IPS-20b (cell line): ENCODE results near the gene ORM2.
A peak's percentile ranks its signal among the peaks of the same experiment; 100 is the strongest.

Source experiments
- H3K27ac ChIP-seq: one replicate; pipeline ENCODE4 v1.5.1; 2013; ENCODE audit warnings: low read length
- H3K27me3 ChIP-seq: 2 replicates; pipeline ENCODE4 v1.6.1; 2013; ENCODE audit warnings: mild to moderate bottlenecking, low read length, inconsistent platforms; ENCODE audit not compliant: insufficient read depth
- H3K36me3 ChIP-seq: 2 replicates; pipeline ENCODE4 v1.6.1; 2013; ENCODE audit warnings: low read depth, mild to moderate bottlenecking, inconsistent platforms, low read length, moderate library complexity; ENCODE audit not compliant: insufficient read depth
- H3K4me1 ChIP-seq: 2 replicates; pipeline ENCODE4 v1.6.1; 2013; ENCODE audit warnings: mild to moderate bottlenecking, control low read depth, inconsistent platforms, low read length, moderate library complexity; ENCODE audit not compliant: insufficient read depth
- H3K4me3 ChIP-seq: 2 replicates; pipeline ENCODE4 v1.5.1; 2013; ENCODE audit warnings: mild to moderate bottlenecking, low read length, inconsistent platforms
- H3K9ac ChIP-seq: 2 replicates; pipeline ENCODE4 v1.6.1; 2013; ENCODE audit warnings: low read depth, mild to moderate bottlenecking, inconsistent platforms, low read length, moderate library complexity
- H3K9me3 ChIP-seq: 2 replicates; pipeline ENCODE4 v1.6.1; 2013; ENCODE audit warnings: mild to moderate bottlenecking, low read depth, low read length, inconsistent platforms; ENCODE audit not compliant: insufficient read depth

ORM2 gene

DNA sequence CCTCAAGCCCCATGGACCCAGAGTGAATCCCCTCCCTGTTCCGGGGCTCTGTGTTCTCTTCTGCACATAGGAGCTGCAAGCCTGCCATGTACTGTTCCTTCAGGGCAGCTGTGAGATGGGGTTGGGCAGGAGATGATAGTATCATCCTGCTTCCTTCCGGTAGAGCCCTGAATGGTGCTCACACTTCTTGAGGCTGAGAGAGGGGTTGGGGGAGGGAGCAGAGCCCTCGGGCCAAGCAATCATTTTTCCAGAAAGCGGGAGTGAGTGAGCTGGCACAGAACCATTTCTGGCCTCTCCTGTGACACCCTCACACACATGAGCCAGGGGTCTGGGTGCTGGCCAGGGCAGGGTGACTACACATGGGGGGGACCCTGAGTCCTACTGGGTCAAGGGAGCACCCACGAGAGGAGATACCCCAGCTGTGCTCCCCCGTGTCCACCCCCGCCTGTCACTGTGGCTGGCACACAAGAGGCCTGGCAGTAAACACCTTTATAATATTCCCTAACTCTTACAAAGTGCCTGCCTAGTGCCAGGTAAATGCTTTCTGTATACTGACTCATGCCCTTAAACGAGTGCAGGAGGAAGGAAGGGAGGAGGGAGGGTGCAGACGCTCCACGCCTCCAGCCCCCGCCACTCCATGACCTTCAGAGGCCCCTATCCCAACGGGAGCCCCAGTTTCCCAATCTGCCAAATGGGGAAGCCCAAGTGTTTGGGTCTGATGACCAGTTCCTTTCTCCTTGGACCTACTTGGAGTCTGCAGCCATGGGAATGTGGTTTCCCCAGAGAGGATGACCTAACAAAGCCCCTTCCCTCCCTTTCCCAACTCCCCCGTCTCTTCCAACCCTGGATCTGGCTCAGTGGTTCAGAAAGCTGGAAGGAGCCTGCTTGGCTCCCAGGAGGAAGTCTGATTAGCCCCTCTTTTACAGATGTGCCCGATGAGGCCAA, 42.6 kb downstream of the ORM2 start:
- Histone ChIP-seq H3K9me3 (no peaks in the 10 kb centered on the region), H3K36me3 (peaks cover 29% of the 10 kb centered on the region), H3K27ac (peak overlapping the region; percentile 81), H3K4me3 (no peak overlapping the region), H3K27me3 (no peaks in the 10 kb centered on the region), H3K9ac (no peak overlapping the region), H3K4me1 (peaks cover 39% of the 10 kb centered on the region)

GRCh38 chr9:114372921-114373448, 43.3 kb downstream of the ORM2 start:
- peaks cover 39% of the 10 kb centered on the region for H3K4me1 ChIP-seq
- peaks cover 25% of the 10 kb centered on the region for H3K36me3 ChIP-seq
- H3K9me3 ChIP-seq: no peaks in the 10 kb centered on the region
- no peak overlapping the region for H3K4me3 ChIP-seq
- H3K9ac ChIP-seq: no peak overlapping the region
- H3K27ac ChIP-seq: no peak overlapping the region
- H3K27me3 ChIP-seq: no peaks in the 10 kb centered on the region

DNA sequence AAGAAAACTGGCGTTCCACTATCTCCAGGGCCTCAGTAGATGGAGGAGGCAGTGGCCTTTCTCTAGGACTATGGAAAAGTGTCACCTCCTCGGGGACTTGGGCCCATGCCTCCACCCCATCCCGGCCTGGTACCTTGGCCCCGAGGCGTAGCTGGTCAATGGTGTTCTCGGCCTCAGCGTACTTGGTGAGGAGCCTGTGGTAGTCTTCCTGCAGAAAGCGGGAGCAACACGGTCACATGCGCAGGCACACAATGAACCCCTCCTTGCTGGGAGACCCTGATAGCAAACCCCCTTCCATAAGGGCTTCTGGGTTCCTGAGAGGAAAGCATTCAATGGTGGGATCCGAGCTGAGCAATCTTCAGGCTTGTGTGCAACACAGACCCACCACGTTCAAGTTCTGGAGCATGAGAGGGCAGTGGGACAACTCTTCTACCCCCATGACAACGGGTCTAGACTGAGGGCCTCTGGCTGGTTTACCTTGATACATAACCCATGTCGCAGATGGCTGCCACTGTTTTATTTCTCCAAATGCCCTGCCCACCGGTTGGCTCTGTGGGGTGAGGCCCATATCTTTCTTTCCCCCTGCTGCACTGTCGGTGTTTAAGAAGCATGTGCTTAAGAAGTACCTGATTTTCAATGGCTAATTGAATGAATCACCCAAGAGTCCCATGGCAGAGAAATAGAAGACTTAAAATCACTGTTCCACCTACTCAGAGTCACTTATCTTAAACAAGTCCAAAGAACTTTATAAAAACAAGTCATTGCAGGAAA, 44.5 kb downstream of the ORM2 start:
- Histone ChIP-seq H3K9ac (no peak overlapping the region), H3K4me3 (no peak overlapping the region), H3K9me3 (no peaks in the 10 kb centered on the region), H3K27ac (no peak overlapping the region), H3K27me3 (no peaks in the 10 kb centered on the region), H3K36me3 (peaks cover 28% of the 10 kb centered on the region), H3K4me1 (peaks cover 37% of the 10 kb centered on the region)

- Histone ChIP-seq H3K9me3 (no peaks in the 10 kb centered on the region), H3K4me3 (no peak overlapping the region), H3K27me3 (no peaks in the 10 kb centered on the region), H3K9ac (no peak overlapping the region), H3K27ac (no peak overlapping the region), H3K4me1 (peaks cover 29% of the 10 kb centered on the region), H3K36me3 (peaks cover 36% of the 10 kb centered on the region)
These were observed 45.3 kb downstream of the ORM2 start for GRCh38 chr9:114374936-114375335.

DNA sequence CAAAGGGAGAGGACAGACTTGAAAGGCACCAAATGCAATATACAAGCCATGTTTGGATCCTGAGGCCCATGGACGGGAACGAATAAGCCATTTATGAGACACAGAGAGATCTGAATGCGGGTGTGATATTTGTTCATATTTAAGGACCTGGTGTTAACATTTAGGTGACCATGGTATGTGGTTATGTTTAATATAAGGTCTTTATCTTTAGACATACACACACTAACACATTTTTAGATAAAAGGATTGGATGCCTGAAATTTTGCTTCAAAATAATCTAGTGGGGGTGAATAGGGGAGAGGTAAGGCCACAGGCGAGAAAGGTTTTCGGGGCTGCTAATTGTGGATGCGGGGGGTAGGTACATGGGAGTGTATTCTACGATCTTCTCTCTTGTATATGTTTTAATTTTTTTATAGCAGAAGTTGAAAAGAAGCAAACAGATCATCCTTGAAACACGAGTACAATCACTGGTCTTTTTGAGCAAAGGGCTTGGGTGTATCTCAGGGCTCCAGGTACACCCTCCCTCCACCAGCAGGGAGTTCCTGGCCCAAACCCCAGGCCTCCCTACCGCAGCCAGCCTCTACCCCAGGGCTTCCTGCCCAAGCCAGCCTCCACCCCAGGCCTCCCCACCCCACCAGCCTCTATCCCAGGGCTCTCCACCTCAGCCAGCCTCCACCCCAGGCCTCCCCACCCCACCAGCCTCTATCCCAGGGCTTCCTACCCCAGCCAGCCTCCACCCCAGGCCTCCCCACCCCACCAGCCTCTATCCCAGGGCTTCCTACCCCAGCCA, 45.9 kb downstream of the ORM2 start:
- no peaks in the 10 kb centered on the region for H3K27me3 ChIP-seq
- H3K27ac ChIP-seq: no peak overlapping the region
- peaks cover 40% of the 10 kb centered on the region for H3K36me3 ChIP-seq
- peaks cover 26% of the 10 kb centered on the region for H3K4me1 ChIP-seq
- H3K4me3 ChIP-seq: no peak overlapping the region
- H3K9me3 ChIP-seq: no peaks in the 10 kb centered on the region
- no peak overlapping the region for H3K9ac ChIP-seq

GRCh38 chr9:114376586-114377445, 47.1 kb downstream of the ORM2 start:
- no peaks in the 10 kb centered on the region for H3K9me3 ChIP-seq
- H3K36me3 ChIP-seq: peaks cover 39% of the 10 kb centered on the region
- H3K27me3 ChIP-seq: no peaks in the 10 kb centered on the region

DNA sequence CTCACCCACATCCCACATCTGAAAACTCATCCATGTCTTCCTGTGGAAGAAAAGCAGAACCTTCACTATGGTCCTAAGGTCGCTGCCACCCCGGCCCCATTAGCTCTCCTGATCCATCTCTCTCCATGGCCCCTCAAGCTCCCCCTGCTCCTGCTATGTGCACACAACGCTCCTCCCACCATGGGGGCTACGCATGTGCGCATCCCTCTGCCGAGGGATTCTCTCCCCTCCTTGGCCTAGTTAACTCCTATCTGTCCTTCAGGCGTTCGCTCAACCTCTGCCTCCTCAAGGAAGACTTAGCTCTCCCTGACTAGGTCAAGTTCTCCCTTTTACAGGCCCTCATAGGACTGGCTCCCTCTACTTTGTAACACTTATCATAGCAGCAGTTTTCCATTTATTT, 48.3 kb downstream of the ORM2 start:
- Histone ChIP-seq H3K27me3 (no peaks in the 10 kb centered on the region), H3K9ac (no peak overlapping the region), H3K27ac (no peak overlapping the region), H3K36me3 (peaks cover 38% of the 10 kb centered on the region), H3K4me1 (peaks cover 15% of the 10 kb centered on the region), H3K9me3 (no peaks in the 10 kb centered on the region), H3K4me3 (no peak overlapping the region)

More at GRCh38 chr9:114376586-114377445, 47.1 kb downstream of the ORM2 start:
- Histone ChIP-seq H3K27ac (no peak overlapping the region), H3K4me3 (no peak overlapping the region), H3K9ac (no peak overlapping the region), H3K4me1 (peaks cover 16% of the 10 kb centered on the region)

- no peak overlapping the region for H3K9ac ChIP-seq
- no peak overlapping the region for H3K27ac ChIP-seq
- H3K27me3 ChIP-seq: no peaks in the 10 kb centered on the region
- peaks cover 24% of the 10 kb centered on the region for H3K4me1 ChIP-seq
- H3K36me3 ChIP-seq: peaks cover 37% of the 10 kb centered on the region
- H3K4me3 ChIP-seq: no peak overlapping the region
- H3K9me3 ChIP-seq: no peaks in the 10 kb centered on the region
These were observed 49.2 kb downstream of the ORM2 start for GRCh38 chr9:114378883-114379282.
